Neural cell (in vitro differentiated cells): ENCODE results near the gene TMEM266. TPM values are rescaled to one million over a fixed set of nuclear protein-coding genes. Genes with fewer than 3 reads are reported as not detected.

Experiments
- H2AFZ ChIP-seq: fragments of 200-600, 300-800 bp; sonication (generic), shearing (Covaris generic); 2 replicates; pipeline ENCODE4 v1.6.0; 2014; ENCODE audit warnings: low read depth, mild to moderate bottlenecking, antibody characterized with exemption, low read length, moderate library complexity
- H3F3A ChIP-seq: fragments of 200-600 bp; shearing (Covaris generic); 2 replicates; pipeline ENCODE4 v1.6.1; 2016; ENCODE audit warnings: mild to moderate bottlenecking, moderate library complexity, mixed read lengths, antibody characterized with exemption, low read length; ENCODE audit not compliant: insufficient read depth, poor library complexity, severe bottlenecking
- H3K27ac ChIP-seq: fragments of 200-600, 300-800 bp; sonication (generic), shearing (Covaris generic); 2 replicates; pipeline ENCODE4 v1.5.1; 2014; ENCODE audit warnings: mild to moderate bottlenecking, low read length, moderate library complexity
- H3K27me3 ChIP-seq: fragments of 300-800, 200-600 bp; sonication (generic), shearing (Covaris generic); 2 replicates; pipeline ENCODE4 v1.6.0; 2014; ENCODE audit warnings: mild to moderate bottlenecking, low read depth, low read length, moderate library complexity; ENCODE audit not compliant: insufficient read depth
- H3K36me3 ChIP-seq: fragments of 300-800, 200-600 bp; sonication (generic), shearing (Covaris generic); 2 replicates; pipeline ENCODE4 v1.5.1; 2014; ENCODE audit warnings: mild to moderate bottlenecking, antibody characterized with exemption, low read length, moderate library complexity; ENCODE audit not compliant: insufficient read depth
- H3K4me2 ChIP-seq: fragments of 300-800, 200-600 bp; sonication (generic), shearing (Covaris generic); 2 replicates; pipeline ENCODE4 v1.6.0; 2014; ENCODE audit warnings: mild to moderate bottlenecking, low read length
- H3K4me3 ChIP-seq: fragments of 300-800, 200-600 bp; sonication (generic), shearing (Covaris generic); 2 replicates; pipeline ENCODE4 v1.5.1; 2014; ENCODE audit warnings: mild to moderate bottlenecking, low read length, moderate library complexity
- H3K79me2 ChIP-seq: fragments of 200-600 bp; shearing (Covaris generic); replicated peaks from 2 replicates; pipeline ENCODE4 v1.6.0; 2014; ENCODE audit warnings: mild to moderate bottlenecking, low read length, moderate library complexity; ENCODE audit not compliant: insufficient read depth
- H3K9ac ChIP-seq: fragments of 300-800, 200-600 bp; sonication (generic), shearing (Covaris generic); 2 replicates; pipeline ENCODE4 v1.6.1; 2016; ENCODE audit warnings: mild to moderate bottlenecking, low read length, mixed read lengths
- H3K9me2 ChIP-seq: fragments of 200-600 bp; shearing (Covaris generic); 2 replicates; pipeline ENCODE4 v1.6.1; 2016; ENCODE audit warnings: mild to moderate bottlenecking, low read length, mixed read lengths; ENCODE audit not compliant: insufficient read depth
- H3K9me3 ChIP-seq: fragments of 200-600, 300-800 bp; sonication (generic), shearing (Covaris generic); 2 replicates; pipeline ENCODE4 v1.6.1; 2016; ENCODE audit warnings: mild to moderate bottlenecking, mixed run types, low read length, moderate library complexity, mixed read lengths
- H4K20me1 ChIP-seq: fragments of 200-600 bp; shearing (Covaris generic); 2 replicates; pipeline ENCODE4 v1.6.1; 2016; ENCODE audit warnings: mild to moderate bottlenecking, mixed run types; ENCODE audit not compliant: insufficient read depth
- EP300 ChIP-seq: fragments of 450-650 bp; conservative IDR thresholded peaks from 2 replicates; pipeline ENCODE4 v1.6.1; 2014; ENCODE audit warnings: antibody characterized with exemption, mild to moderate bottlenecking, moderate library complexity; ENCODE audit not compliant: poor library complexity, severe bottlenecking
- EZH2 ChIP-seq: fragments of 200-600, 300-800 bp; shearing (Covaris generic), sonication (generic); IDR thresholded peaks from 2 replicates; pipeline ENCODE4 v1.6.1; 2014; ENCODE audit warnings: antibody characterized with exemption, low read length, borderline replicate concordance, mild to moderate bottlenecking; ENCODE audit not compliant: insufficient read depth, poor library complexity, severe bottlenecking
- MXI1 ChIP-seq: fragments of 450-650 bp; conservative IDR thresholded peaks from 2 replicates; pipeline ENCODE4 v1.6.1; 2014; ENCODE audit warnings: antibody characterized with exemption, mild to moderate bottlenecking; ENCODE audit not compliant: poor library complexity, severe bottlenecking
- POLR2AphosphoS5 ChIP-seq: IDR thresholded peaks from 2 replicates; pipeline ENCODE4 v1.6.1; 2012
- RAD21 ChIP-seq: fragments of 450-650 bp; conservative IDR thresholded peaks from 2 replicates; pipeline ENCODE4 v1.6.1; 2014; ENCODE audit warnings: antibody characterized with exemption, mild to moderate bottlenecking, moderate library complexity
- SMC3 ChIP-seq: fragments of 450-650 bp; conservative IDR thresholded peaks from 2 replicates; pipeline ENCODE4 v1.6.1; 2014; ENCODE audit warnings: antibody characterized with exemption, mild to moderate bottlenecking, moderate library complexity; ENCODE audit not compliant: poor library complexity
- TAF1 ChIP-seq: IDR thresholded peaks from 2 replicates; pipeline ENCODE4 v1.6.1; 2012; ENCODE audit warnings: low read depth
- polyA plus RNA-seq: library from polyadenylated mRNA; depleted of rRNA; stranded (reverse); fragments of >200 nt; gene quantifications from 2 replicates; pipeline ENCODE4 v1.2.3, GENCODE V29; 2014
- TF ChIP-seq, protein P1 (sequence below): fragments of 450-650 bp; IDR thresholded peaks from 2 replicates; pipeline ENCODE4 v1.5.1; 2014; ENCODE audit warnings: antibody characterized with exemption, mild to moderate bottlenecking, moderate library complexity; ENCODE audit not compliant: poor library complexity, severe bottlenecking
- TF ChIP-seq, protein P2 (sequence below): IDR thresholded peaks from 2 replicates; pipeline ENCODE4 v1.6.1; 2012; ENCODE audit warnings: borderline replicate concordance

Gene TMEM266
- polyA plus RNA-seq, 1 donor from 2014 or later, result 17.6 TPM

DNA sequence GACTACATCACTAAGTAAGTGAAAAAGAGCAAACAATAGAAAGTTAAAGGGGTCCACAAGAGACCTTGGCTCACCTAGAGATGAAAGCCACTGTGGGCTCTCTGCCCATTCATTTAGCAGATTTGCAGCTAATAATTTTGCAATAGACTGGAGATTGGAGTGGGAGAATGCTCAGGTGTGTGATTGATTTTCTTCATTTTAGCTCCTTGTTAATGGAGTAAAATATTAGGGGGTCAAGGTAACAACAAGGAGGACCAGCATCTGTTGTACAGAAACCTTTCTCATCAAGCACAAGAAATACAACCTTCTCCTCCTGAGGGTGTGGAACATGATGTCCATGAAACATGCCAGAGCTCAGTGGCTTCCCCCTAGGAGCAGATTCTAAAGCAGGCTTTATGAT, 63.2 kb downstream of the TMEM266 start:
- H3K79me2 ChIP-seq, result no peaks in the 10 kb centered on the region
- H3K9me2 ChIP-seq, result no peaks in the 10 kb centered on the region
- H3K4me3 ChIP-seq, result no peak overlapping the region
- no peak overlapping the region for H3K27ac ChIP-seq
- H2AFZ ChIP-seq, result no peak overlapping the region
- H3F3A ChIP-seq, result no peaks in the 10 kb centered on the region
- no peaks in the 10 kb centered on the region for H3K27me3 ChIP-seq
- no peak overlapping the region for H3K4me2 ChIP-seq
- no peaks in the 10 kb centered on the region for H3K9me3 ChIP-seq
- H3K36me3 ChIP-seq, result no peaks in the 10 kb centered on the region
- H4K20me1 ChIP-seq, result no peaks in the 10 kb centered on the region
- no peak overlapping the region for H3K9ac ChIP-seq
- no peak for TF ChIP-seq RAD21
- no peak for TF ChIP-seq MXI1
- no peak for TF ChIP-seq SMC3
- TF ChIP-seq TAF1, result no peak
- no peak for TF ChIP-seq EP300
- TF ChIP-seq, protein P1, sequence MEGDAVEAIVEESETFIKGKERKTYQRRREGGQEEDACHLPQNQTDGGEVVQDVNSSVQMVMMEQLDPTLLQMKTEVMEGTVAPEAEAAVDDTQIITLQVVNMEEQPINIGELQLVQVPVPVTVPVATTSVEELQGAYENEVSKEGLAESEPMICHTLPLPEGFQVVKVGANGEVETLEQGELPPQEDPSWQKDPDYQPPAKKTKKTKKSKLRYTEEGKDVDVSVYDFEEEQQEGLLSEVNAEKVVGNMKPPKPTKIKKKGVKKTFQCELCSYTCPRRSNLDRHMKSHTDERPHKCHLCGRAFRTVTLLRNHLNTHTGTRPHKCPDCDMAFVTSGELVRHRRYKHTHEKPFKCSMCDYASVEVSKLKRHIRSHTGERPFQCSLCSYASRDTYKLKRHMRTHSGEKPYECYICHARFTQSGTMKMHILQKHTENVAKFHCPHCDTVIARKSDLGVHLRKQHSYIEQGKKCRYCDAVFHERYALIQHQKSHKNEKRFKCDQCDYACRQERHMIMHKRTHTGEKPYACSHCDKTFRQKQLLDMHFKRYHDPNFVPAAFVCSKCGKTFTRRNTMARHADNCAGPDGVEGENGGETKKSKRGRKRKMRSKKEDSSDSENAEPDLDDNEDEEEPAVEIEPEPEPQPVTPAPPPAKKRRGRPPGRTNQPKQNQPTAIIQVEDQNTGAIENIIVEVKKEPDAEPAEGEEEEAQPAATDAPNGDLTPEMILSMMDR, result no peak
- TF ChIP-seq, protein P2, sequence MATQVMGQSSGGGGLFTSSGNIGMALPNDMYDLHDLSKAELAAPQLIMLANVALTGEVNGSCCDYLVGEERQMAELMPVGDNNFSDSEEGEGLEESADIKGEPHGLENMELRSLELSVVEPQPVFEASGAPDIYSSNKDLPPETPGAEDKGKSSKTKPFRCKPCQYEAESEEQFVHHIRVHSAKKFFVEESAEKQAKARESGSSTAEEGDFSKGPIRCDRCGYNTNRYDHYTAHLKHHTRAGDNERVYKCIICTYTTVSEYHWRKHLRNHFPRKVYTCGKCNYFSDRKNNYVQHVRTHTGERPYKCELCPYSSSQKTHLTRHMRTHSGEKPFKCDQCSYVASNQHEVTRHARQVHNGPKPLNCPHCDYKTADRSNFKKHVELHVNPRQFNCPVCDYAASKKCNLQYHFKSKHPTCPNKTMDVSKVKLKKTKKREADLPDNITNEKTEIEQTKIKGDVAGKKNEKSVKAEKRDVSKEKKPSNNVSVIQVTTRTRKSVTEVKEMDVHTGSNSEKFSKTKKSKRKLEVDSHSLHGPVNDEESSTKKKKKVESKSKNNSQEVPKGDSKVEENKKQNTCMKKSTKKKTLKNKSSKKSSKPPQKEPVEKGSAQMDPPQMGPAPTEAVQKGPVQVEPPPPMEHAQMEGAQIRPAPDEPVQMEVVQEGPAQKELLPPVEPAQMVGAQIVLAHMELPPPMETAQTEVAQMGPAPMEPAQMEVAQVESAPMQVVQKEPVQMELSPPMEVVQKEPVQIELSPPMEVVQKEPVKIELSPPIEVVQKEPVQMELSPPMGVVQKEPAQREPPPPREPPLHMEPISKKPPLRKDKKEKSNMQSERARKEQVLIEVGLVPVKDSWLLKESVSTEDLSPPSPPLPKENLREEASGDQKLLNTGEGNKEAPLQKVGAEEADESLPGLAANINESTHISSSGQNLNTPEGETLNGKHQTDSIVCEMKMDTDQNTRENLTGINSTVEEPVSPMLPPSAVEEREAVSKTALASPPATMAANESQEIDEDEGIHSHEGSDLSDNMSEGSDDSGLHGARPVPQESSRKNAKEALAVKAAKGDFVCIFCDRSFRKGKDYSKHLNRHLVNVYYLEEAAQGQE, result no peak
- no peak for TF ChIP-seq EZH2
- no peak for TF ChIP-seq POLR2AphosphoS5

- Histone ChIP-seq H3K79me2 (no peaks in the 10 kb centered on the region), H3K9me3 (no peaks in the 10 kb centered on the region), H3K27ac (no peak overlapping the region), H3K4me3 (no peak overlapping the region), H3K9me2 (no peaks in the 10 kb centered on the region), H2AFZ (no peak overlapping the region), H3K27me3 (no peaks in the 10 kb centered on the region), H3K9ac (no peak overlapping the region), H4K20me1 (no peaks in the 10 kb centered on the region), H3K4me2 (no peak overlapping the region), H3K36me3 (no peaks in the 10 kb centered on the region), H3F3A (no peaks in the 10 kb centered on the region)
- TF ChIP-seq, protein P2, result no peak
- TF ChIP-seq EZH2 (no peak), RAD21 (no peak), TAF1 (no peak)
These were observed 67.4 kb downstream of the TMEM266 start for GRCh38 chr15:76127169-76127568.
